Nasal cavity respiratory epithelium epithelial cell of viscerocranial mucosa (primary cell): ENCODE results near the gene TKTL1. TPM values are rescaled to one million over a fixed set of nuclear protein-coding genes. Genes with fewer than 3 reads are reported as not detected.

Source experiments
- total RNA-seq: library from RNA; depleted of rRNA; stranded (reverse); fragments of >200 nt; gene quantifications from 2 replicates; pipeline ENCODE4 v1.2.3, GENCODE V29; 2014

TKTL1 gene, protein sequence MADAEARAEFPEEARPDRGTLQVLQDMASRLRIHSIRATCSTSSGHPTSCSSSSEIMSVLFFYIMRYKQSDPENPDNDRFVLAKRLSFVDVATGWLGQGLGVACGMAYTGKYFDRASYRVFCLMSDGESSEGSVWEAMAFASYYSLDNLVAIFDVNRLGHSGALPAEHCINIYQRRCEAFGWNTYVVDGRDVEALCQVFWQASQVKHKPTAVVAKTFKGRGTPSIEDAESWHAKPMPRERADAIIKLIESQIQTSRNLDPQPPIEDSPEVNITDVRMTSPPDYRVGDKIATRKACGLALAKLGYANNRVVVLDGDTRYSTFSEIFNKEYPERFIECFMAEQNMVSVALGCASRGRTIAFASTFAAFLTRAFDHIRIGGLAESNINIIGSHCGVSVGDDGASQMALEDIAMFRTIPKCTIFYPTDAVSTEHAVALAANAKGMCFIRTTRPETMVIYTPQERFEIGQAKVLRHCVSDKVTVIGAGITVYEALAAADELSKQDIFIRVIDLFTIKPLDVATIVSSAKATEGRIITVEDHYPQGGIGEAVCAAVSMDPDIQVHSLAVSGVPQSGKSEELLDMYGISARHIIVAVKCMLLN
- total RNA-seq: not detected in 2 replicates

DNA sequence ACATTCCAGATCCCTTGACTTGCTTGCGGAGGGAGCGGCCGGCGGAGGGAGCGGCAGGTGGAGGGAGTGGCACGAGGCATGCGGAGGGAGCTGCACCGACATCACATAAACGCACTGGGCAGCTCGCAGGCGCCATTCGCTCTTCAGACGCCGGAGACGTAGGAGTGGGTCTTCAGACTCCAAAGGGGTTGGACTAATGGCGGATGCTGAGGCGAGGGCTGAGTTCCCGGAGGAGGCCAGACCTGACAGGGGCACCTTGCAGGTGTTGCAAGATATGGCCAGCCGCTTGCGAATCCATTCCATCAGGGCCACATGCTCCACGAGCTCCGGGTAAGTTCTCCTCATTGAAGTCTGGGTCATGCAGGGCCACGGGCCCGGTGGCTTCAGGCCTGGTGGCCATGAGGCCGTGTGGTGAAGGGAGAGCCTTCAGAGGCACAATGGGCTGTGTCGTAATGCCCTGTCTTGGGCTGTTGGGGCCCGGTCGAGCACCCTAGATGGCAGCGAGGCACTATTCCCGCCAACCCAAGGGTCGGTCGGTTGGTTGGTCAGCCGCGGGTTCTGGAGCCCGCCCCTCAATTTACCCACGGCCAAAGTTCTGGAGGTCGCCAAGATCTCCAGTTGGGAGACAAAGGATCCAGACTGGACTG is at the start of gene TKTL1:
Gene TKTL1, plus strand, starts transcription at position 132 of the 647 bp plus-strand sequence. Its CDS starts 65 bp downstream, at position 197.

DNA sequence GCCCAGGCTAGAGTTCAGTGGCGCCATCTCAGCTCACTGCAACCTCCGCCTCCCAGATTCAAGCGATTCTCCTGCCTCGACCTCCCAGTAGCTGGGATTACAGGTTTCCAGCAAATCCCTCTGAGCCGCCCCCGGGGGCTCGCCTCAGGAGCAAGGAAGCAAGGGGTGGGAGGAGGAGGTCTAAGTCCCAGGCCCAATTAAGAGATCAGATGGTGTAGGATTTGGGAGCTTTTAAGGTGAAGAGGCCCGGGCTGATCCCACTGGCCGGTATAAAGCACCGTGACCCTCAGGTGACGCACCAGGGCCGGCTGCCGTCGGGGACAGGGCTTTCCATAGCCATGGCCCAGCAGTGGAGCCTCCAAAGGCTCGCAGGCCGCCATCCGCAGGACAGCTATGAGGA is 38.3 kb upstream of the TKTL1 start, which contains the start of gene OPN1MW3:
Gene OPN1MW3, plus strand, starts transcription at position 301 of the 400 bp plus-strand sequence. Its CDS starts 38 bp downstream, at position 339.

DNA sequence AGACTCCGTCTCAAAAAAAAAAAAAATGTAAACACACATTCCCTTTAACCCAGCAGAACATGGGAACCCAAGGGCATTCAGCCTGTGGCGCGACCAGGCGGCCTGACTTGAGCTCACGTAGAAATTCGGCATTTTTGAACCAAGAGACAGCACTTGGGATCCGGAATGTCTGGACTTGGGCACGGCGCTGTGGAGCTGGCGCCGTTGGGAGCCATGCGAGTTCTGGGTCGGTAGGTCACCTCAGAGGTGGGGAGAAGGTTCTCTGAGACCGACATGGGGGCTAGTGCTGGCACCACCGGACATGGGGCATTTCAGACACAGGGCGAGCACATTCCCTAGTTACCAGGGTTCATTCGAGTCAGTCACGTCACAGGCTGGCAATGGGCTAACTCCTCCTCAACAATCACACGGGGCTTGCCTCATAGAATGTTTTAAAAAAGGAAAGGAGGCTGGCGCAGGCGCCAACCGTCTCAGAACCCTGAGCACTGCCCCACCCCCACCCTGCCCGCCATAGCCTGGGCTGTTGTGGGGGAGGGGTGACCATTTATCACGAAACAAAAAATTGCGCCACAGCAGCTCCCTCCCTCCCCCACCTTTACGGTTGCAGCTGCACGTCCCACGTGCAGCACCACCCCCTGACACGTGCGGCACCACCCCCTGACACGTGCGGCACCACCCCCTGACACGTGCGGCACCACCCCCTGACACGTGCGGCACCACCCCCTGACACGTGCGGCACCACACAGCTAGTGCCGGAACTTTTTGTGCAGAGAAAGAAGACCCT is 612 bp upstream of the TKTL1 start, which contains the start of gene TEX28:
Gene TEX28, minus strand, starts transcription at position 334 of the 784 bp plus-strand sequence. CDS start 3,007 bp downstream, outside the sequence.

DNA sequence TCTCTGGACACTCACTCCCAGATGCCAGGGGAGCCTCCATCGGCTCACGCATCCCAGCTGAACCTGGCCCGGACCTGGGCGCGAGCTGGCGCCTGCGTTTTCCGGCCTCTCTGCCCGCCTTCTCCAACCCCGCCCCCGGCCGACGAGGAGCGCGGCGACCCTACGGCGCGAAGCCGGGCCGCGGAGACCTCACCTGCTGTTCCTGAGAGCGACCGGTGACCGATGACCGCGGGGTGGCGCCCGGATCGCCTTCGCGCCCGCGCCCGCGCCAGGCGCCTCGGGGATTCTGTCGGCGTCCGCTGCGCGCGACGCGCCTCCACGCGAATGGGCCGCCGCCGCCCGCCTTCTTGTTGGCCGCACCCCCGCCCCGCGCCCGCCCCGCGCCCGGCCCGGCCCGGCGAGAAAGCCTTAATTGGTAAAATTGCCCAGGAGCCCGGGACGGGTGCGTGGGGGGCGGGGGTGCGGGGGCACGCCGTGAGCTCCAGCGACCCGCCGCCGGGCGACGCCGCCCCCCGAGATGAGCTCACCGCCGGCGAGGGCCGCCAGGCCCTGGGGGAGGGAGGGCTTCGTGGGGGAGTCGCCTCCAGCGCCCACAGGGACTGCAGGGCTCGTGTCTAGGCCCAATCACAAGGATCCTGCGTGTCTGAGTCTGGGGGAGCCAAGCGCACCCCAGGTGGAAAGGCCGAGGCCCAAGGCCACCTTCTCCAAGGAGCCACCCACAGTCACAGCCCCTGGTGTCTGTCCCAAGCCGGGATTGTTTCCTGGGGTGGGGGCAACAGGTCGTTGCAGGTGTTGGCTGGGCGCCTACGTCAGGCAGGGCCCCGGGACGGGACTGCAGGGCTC is 78.9 kb downstream of the TKTL1 start, which contains the start of gene FLNA:
Gene FLNA, minus strand, starts transcription at position 322 of the 843 bp plus-strand sequence. CDS start 3,389 bp downstream, outside the sequence.

DNA sequence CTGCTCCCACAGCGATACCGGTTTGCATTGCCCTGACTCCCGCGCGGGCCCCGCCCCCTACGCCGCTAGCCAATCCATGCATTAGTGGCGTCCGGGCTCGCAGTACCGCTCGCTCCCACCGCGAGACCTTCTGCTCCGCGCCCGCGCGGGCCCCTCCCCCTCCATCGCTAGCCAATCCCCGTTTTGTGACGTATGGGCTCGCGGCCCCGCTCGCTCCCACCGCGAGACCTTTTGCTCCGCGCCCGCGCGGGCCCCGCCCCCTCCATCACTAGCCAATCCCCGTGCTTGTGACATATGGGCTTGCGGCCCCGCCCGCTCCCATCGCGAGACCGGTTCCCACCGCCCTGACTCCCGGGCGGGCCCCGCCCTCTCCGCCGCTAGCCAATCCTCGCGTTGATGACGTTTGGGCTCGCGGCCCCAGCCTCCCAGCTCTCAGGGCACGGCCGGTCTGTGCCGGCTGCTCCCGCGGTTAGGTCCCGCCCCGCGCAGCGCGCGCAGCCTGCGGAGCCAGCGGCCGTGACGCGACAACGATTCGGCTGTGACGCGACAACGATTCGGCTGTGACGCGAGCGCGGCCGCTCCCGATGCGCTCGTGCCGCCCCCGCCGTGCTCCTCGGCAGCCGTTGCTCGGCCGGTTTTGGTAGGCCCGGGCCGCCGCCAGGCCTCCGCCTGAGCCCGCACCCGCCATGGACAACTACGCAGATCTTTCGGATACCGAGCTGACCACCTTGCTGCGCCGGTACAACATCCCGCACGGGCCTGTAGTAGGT is 83.4 kb downstream of the TKTL1 start, which contains the start of gene EMD:
Gene EMD, plus strand, starts transcription at position 497 of the 770 bp plus-strand sequence. Its CDS starts 190 bp downstream, at position 687.

Other genes with a start within 250 kb of the TKTL1 start
- 18.1 and 22.6 TPM in 2 replicates for gene MECP2, start 198.1 kb upstream of the TKTL1 start, total RNA-seq
- not detected in 2 replicates for gene OPN1LW, start 151.6 kb upstream of the TKTL1 start, total RNA-seq
- gene OPN1MW, start 113.2 kb upstream of the TKTL1 start, total RNA-seq: not detected in 2 replicates
- gene OPN1MW2, start 76.0 kb upstream of the TKTL1 start, total RNA-seq: not detected in 2 replicates
- gene OPN1MW3, start 38.2 kb upstream of the TKTL1 start, total RNA-seq: not detected in 2 replicates
- not detected in 2 replicates for gene TEX28, start 671 bp upstream of the TKTL1 start, total RNA-seq
- gene FLNA, start 78.8 kb downstream of the TKTL1 start, total RNA-seq: 1,456 and 1,936 TPM in 2 replicates
- 19.1 and 26.7 TPM in 2 replicates for gene EMD, start 83.5 kb downstream of the TKTL1 start, total RNA-seq
- 2,212 and 2,409 TPM in 2 replicates for gene RPL10, start 102.6 kb downstream of the TKTL1 start, total RNA-seq
- 28.0 and 31.3 TPM in 2 replicates for gene DNASE1L1, start 113.5 kb downstream of the TKTL1 start, total RNA-seq
- gene TAFAZZIN, start 115.7 kb downstream of the TKTL1 start, total RNA-seq: 23.0 and 27.3 TPM in 2 replicates
- gene ATP6AP1, start 132.9 kb downstream of the TKTL1 start, total RNA-seq: 42.0 and 109 TPM in 2 replicates
- gene GDI1, start 141.4 kb downstream of the TKTL1 start, total RNA-seq: 58.1 and 69.8 TPM in 2 replicates
- gene FAM50A, start 148.3 kb downstream of the TKTL1 start, total RNA-seq: 48.9 and 72.5 TPM in 2 replicates
- 5.1 and 39.3 TPM in 2 replicates for gene PLXNA3, start 162.5 kb downstream of the TKTL1 start, total RNA-seq
- 9.4 and 10.3 TPM in 2 replicates for gene LAGE3, start 183.5 kb downstream of the TKTL1 start, total RNA-seq
- gene UBL4A, start 190.8 kb downstream of the TKTL1 start, total RNA-seq: 39.6 and 40.6 TPM in 2 replicates
- 15.4 and 30.3 TPM in 2 replicates for gene SLC10A3, start 194.8 kb downstream of the TKTL1 start, total RNA-seq
- gene FAM3A, start 220.4 kb downstream of the TKTL1 start, total RNA-seq: 24.6 and 35.1 TPM in 2 replicates